GM19468 (cell line): Measurements from ENCODE around the gene GRK5.
"Not testable (repeated sequence)": the region's sequence is repeated elsewhere in the genome, so short reads cannot be mapped to it uniquely, and the experiment has no call there.

ENCODE experiments used
- ATAC-seq: cut with Tn5 transposase; IDR thresholded peaks from one replicate; pipeline ENCODE4 v1.9.1; 2021; ENCODE audit warnings: mild to moderate bottlenecking, moderate library complexity, moderate number of reproducible peaks; ENCODE audit not compliant: unreplicated experiment; ENCODE audit errors: extremely low read depth

Gene GRK5

DNA sequence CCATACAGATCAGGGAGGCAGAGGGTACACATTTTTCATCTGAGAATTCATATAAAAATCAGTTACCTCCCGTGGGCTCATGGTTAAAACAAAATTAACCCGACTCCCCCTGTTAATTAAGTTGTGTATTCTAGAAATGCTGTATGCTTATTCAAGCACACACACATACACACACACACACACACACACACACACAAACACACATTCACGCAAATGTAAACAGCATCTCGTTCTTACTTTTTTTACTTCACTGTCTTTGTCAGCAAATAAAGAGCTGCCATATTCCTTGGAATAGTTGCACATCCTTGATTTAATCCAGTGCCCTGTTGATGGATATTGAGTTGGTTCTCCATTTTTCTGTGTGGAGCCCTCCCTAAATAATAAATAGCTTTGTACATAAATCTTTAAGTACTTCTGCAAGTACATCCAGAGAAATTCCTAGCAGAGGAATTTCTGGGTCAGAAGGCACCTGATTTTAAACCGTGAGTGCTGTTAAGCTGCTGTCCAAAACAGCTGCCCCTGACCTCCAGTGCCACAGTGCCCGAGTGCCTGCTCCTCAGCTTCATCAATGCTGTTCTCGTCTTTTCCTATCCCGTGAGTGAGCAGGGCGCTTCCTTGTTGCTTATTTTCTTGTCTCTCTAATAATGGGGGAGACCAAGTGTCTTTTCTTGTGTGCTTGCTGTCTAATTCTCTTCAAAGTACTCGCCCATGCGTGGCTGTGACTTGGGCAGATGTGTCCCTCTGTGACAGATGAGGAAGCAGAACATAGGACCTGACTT, 217.9 kb downstream of the GRK5 start:
- ATAC-seq = no peak

DNA sequence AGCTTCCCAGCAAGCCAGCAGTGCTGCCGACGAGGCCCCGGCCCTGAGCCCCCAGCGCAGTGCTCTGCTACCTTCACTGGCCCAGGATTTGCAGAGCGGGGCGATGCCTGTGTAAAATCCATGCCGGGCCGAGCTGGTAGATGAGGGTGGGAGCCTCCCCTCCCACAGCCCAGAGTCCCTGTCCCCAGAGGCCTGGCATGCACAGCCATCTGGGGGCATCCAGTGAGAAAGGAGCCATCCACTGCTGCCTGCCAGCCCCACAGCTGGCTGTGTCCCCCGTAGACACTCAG, 218.5 kb downstream of the GRK5 start:
- ATAC-seq = no peak

GRCh38 chr10:119426699-119427098, 219.3 kb downstream of the GRK5 start:
- no peak for ATAC-seq

- no peak for ATAC-seq
Observed at GRCh38 chr10:119427263-119427864, 220.0 kb downstream of the GRK5 start.

DNA sequence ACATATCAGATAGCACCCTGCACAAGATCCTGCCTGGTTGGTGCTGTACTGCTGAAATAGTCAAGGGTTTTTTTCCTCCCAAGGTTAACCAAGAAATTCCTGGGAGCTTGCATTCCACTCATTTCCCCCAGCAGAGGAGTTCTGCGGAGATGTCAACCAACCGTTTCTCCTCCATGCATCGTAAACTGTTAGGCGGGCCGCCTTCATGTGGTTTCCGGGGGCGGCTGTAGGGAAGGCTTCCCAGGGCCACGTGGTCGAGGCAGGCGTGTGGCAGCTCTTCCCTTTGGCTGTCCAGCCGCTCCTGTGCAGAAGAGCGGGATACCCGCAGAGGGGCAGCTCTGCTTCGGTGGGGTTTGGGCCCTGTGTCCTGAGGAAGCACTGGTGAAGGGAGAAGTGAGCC, 221.4 kb downstream of the GRK5 start:
- no peak for ATAC-seq

GRCh38 chr10:119429771-119430170, 222.4 kb downstream of the GRK5 start:
- no peak for ATAC-seq

DNA sequence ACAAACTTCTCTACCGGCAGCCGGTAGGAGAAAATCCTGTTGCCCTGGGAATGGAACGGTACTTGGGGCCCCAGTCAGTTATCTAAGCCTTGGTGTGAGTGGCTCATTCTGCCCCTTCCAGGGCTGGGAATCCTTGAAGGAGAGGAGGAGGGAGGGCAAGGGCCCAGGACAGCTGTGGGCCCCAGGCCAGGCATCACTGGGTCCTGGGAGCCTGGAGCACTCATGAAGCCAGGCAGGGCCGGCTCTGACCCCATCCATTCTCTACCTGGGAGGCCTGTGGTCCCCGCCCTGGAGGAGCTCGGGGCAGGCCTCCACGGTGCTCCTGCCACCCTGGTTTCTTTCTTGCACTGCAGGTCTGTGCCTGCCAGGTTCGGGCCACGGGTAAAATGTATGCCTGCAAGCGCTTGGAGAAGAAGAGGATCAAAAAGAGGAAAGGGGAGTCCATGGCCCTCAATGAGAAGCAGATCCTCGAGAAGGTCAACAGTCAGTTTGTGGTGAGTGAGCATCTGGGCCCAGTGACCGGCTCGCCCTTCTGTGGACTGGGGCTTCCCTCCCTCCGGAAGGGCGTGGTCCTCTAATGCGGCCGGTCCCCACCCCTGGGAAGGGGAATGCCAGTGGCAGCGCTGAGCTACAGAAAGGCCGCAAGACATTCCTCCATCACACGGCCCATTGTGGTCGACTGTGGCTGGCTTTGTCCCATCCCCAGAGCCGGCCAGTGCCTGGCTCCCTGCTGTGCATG, 223.8 kb downstream of the GRK5 start:
- ATAC-seq = no peak

GRCh38 chr10:119431773-119432135, 224.4 kb downstream of the GRK5 start:
- ATAC-seq = no peak

GRCh38 chr10:119434942-119435341, 227.6 kb downstream of the GRK5 start:
- ATAC-seq = not testable (repeated sequence)

GRCh38 chr10:119438717-119439116, 231.3 kb downstream of the GRK5 start:
- no peak for ATAC-seq

DNA sequence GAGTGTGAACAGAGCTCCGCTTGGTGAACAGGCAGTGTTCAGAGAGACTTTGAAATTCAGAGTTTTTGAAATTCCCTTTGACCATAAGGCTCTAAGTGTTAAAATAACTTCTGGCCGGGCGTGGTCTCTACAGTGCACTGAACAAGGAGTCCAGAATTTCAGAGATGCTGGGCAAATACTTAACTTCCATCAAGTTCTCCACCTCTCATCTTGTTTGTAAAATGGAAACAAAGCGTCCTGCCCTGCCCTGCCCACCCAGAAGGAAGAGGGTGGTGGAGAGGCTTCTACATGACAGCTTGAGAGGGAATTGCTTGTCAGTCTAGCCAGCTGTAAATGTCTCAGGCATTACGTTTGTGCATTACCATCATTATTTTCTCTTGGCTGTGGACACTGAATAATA, 232.6 kb downstream of the GRK5 start:
- ATAC-seq = no peak

DNA sequence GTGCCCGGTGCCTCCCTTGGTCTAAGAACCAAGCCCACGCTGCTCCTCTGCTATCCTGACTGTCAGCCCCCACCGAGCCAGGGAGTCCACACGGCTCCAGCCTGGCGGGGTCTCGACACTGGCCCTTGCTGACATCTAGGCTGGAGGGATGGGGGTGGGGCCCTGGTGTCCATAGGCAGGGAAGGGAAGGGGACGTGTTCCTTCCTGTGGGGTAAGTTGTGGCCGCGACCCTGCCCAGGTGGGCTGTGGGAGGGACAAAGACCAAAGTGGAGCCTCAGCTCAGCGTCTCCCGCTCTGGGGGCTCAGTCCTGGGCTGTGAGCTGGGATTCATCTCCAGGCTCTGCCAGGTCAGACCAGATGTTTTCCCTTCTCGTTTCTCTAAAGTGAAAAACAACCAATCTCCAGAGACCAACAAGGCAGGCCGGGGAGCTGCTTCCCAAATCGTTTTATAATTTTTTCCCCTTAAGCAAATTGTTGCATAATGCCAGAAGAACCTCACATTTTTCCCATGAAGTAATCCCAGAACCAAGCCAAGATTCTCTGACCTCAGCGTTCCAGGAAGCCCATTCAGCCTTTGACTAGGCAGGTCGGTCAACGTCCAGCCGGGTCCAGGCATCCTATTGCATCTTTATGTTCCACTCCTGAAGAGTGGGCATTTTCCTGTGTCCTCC, 233.9 kb downstream of the GRK5 start:
- no peak for ATAC-seq

DNA sequence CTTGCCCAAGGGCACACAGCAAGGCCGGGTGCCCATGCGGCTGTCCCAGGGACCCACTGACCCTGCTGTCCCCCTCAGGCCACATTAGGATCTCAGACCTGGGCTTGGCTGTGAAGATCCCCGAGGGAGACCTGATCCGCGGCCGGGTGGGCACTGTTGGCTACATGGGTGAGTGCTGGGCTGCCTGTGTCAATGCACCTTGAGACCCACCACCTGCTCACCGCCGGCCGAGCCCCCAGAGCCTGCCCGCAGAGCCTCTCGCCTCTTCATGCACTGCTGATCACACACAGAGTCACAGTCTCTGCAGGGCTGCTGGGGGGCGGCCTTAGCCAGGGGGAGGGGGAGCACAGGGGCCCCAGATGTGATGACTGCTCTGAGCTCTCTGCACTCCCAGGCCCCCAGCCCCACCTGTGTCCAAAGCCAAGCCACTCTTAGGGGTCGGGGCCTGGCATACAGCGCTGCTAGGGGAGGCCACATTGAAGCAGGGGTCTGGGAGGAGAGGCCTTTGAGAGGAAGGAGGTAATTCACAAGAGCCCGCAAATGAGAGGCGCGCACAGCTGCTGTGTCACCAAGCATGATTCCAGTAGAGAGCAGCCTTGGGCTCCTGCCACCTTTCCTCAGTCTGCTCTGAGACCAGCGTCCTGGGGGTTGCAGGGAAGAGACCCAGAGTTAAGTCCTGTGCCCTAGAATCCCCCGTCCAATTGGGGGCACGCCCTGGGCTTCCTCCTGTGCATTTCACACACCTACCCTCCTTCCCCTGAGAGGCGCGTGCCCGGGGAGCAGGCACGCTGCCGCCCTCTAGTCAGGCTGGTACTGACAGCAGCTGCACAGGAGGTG, 234.8 kb downstream of the GRK5 start:
- no peak for ATAC-seq

- ATAC-seq = no peak
Observed at GRCh38 chr10:119442758-119443060, 235.3 kb downstream of the GRK5 start.

- ATAC-seq = no peak
Observed at GRCh38 chr10:119443441-119443840, 236.1 kb downstream of the GRK5 start.

DNA sequence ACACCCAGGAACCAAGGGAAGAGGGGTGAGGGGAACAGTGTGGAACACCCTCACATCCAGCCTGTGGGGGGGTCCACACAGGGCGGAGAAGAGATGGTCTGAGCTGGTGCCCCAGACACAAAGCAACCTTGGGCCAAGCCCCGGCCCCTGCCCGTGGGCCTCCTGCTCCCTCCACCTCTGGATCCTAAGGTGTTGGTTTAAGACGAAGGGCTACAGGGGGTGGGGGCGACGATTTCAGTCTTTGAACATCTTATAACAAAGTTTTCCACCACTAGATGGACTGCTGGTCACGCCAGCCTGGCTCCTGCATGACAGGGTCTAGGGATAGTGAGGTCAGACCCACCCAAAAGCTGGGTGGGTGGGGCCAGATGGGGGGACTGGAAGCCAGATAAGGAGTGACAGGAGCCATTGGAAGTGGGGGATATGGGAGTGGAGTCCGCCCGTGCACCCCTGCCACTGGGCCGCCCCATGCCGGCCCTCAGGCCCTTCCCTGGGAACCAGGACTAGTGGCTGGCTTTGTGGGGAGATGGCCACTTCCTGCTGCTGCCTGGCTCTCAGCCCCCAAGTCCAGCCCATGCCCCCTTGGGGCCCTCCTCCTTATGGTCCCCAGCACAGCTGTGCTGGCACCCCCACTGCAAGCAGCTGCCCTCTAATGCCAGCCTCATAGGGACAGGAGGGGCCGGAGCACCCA, 236.7 kb downstream of the GRK5 start:
- ATAC-seq = no peak

DNA sequence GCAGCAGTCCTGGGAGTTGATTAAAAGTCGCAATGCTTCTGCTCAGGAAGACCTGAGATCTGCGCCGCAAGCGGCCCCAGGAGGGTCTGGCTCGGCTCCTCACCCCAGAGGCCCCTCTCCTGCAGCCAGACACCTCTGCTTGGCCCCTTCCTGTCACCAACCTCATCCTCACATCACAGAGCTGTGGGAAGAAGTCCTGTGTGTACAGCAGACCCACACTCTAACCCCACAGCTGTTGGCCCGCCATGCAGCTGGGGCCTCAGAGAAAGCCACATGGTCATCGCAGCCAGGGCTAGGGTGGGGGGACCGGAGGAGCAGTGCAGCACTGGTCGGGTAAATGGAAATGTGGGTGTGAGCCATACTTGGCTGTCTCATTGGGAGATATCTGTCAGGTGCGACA, 237.5 kb downstream of the GRK5 start:
- no peak for ATAC-seq

- no peak for ATAC-seq
Observed at GRCh38 chr10:119445311-119445934, 238.1 kb downstream of the GRK5 start.

DNA sequence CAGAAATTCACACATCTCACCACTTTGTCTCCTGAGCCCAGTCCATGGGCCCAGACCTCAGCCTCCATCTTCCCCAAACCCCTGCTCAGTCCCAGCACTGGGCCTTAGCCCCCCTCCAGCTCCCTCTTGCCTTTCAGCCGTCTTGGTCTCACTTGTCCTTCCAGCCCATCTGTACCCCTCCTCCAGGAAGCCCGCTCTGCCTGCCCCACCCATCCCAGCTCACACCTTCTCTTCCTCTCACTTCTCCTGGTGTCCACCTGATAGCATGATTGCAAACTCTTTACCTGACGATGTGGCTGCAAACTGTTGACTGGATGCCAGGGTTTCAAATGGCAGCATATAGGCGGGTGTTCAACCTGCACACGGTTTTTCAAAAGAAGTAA, 238.6 kb downstream of the GRK5 start:
- no peak for ATAC-seq
